ENCODE measurements around the gene JARID2. TPM values are rescaled to one million over a fixed set of nuclear protein-coding genes. Genes with fewer than 3 reads are reported as not detected.
"Not testable (repeated sequence)": the region's sequence is repeated elsewhere in the genome, so short reads cannot be mapped to it uniquely, and the experiment has no call there.

Gene JARID2
- total RNA-seq, 1 donor from 2014 or later = 17.9 TPM

- H3K4me1 ChIP-seq = peaks cover 22% of the 10 kb centered on the region
Observed at GRCh38 chr6:15288856-15289255, 43.0 kb downstream of the JARID2 start.

GRCh38 chr6:15289456-15289855 lies 43.6 kb downstream of the JARID2 start:
- H3K4me3 ChIP-seq; intact Hi-C loops (cut with DNase I); H3K9me3 ChIP-seq; H3K27ac ChIP-seq; DNase-seq (ENCODE audit: extremely low spot score in 2 of 2); H3K36me3 ChIP-seq; H3K27me3 ChIP-seq: not testable (repeated sequence)
- peaks cover 22% of the 10 kb centered on the region for H3K4me1 ChIP-seq

More at GRCh38 chr6:15288856-15289255, 43.0 kb downstream of the JARID2 start:
- Histone ChIP-seq H3K4me3 (no peak overlapping the region), H3K36me3 (no peaks in the 10 kb centered on the region), H3K27me3 (no peaks in the 10 kb centered on the region), H3K27ac (no peak overlapping the region), H3K9me3 (no peaks in the 10 kb centered on the region)
- intact Hi-C loops (cut with DNase I) = no loop called here
- DNase-seq (ENCODE audit: extremely low spot score in 2 of 2) = no peak
- no peak for TF ChIP-seq POLR2A (IDR thresholded peaks at IDR 0.05)
- no peak for TF ChIP-seq CTCF (IDR thresholded peaks at IDR 0.05)
- no peak for TF ChIP-seq POLR2AphosphoS5 (IDR thresholded peaks at IDR 0.05; ENCODE audit: insufficient read depth in 1 of 2, low read depth in 1 of 2)

- no peaks in the 10 kb centered on the region for H3K9me3 ChIP-seq
- intact Hi-C loops (cut with DNase I) = no loop called here
- no peaks in the 10 kb centered on the region for H3K36me3 ChIP-seq
- no peak for DNase-seq (ENCODE audit: extremely low spot score in 2 of 2)
- no peak overlapping the region for H3K27ac ChIP-seq
- TF ChIP-seq POLR2A (IDR thresholded peaks at IDR 0.05) = no peak
- no peak for TF ChIP-seq POLR2AphosphoS5 (IDR thresholded peaks at IDR 0.05; ENCODE audit: insufficient read depth in 1 of 2, low read depth in 1 of 2)
- no peak for TF ChIP-seq CTCF (IDR thresholded peaks at IDR 0.05)
- no peaks in the 10 kb centered on the region for H3K27me3 ChIP-seq
- no peak overlapping the region for H3K4me3 ChIP-seq
- peaks cover 22% of the 10 kb centered on the region for H3K4me1 ChIP-seq
Observed at GRCh38 chr6:15290067-15290680, 44.3 kb downstream of the JARID2 start.

GRCh38 chr6:15290962-15291704 lies 45.3 kb downstream of the JARID2 start:
- Histone ChIP-seq H3K36me3 (no peaks in the 10 kb centered on the region), H3K27ac (no peak overlapping the region), H3K4me3 (no peak overlapping the region), H3K4me1 (peaks cover 23% of the 10 kb centered on the region), H3K9me3 (no peaks in the 10 kb centered on the region), H3K27me3 (no peaks in the 10 kb centered on the region)
- intact Hi-C loops (cut with DNase I) = no loop called here
- no peak for DNase-seq (ENCODE audit: extremely low spot score in 2 of 2)
- TF ChIP-seq POLR2AphosphoS5 (IDR thresholded peaks at IDR 0.05; ENCODE audit: insufficient read depth in 1 of 2, low read depth in 1 of 2) (no peak), CTCF (IDR thresholded peaks at IDR 0.05) (no peak), POLR2A (IDR thresholded peaks at IDR 0.05) (no peak)

GRCh38 chr6:15292721-15293302 lies 46.9 kb downstream of the JARID2 start:
- Histone ChIP-seq H3K4me3 (no peak overlapping the region), H3K4me1 (peaks cover 30% of the 10 kb centered on the region), H3K27ac (no peak overlapping the region), H3K36me3 (no peaks in the 10 kb centered on the region), H3K27me3 (no peaks in the 10 kb centered on the region), H3K9me3 (no peaks in the 10 kb centered on the region)
- DNase-seq (ENCODE audit: extremely low spot score in 2 of 2) = no peak
- intact Hi-C loops (cut with DNase I) = no loop called here
- TF ChIP-seq POLR2A (IDR thresholded peaks at IDR 0.05) (no peak), POLR2AphosphoS5 (IDR thresholded peaks at IDR 0.05; ENCODE audit: insufficient read depth in 1 of 2, low read depth in 1 of 2) (no peak), CTCF (IDR thresholded peaks at IDR 0.05) (no peak)
